ENCODE measurements around the gene NANOS1. TPM values are rescaled to one million over a fixed set of nuclear protein-coding genes. Genes with fewer than 3 reads are reported as not detected.

The NANOS1 gene
- total RNA-seq, 4 donors from 2014 or later = 2.3 to 2.9 (median 2.7) TPM

- peaks cover 16% of the 10 kb centered on the region for H3K4me1 ChIP-seq
- no peak overlapping the region for H3K27ac ChIP-seq
- 38% methylated on average over 4 of the region's 4 CpGs for WGBS
These were observed 22.3 kb upstream of the NANOS1 start for GRCh38 chr10:119007211-119007574.

DNA sequence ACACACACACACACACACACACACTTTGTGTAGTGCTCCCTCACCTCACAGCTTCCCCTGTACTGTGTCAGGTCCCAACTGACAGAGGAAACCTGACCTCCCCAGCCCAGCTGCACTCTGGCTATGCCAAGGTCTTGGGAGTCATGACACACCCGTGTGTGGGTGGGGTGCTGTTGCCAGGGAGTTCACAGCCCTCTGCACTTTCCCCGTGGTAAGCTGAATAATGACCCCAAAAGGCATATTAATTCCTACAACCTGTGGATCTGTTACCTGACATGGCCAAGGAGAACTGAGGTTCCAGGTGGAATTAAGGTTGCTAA is 8.9 kb upstream of the NANOS1 start:
- Histone ChIP-seq H3K27ac (no peak overlapping the region), H3K9me3 (no peaks in the 10 kb centered on the region), H3K36me3 (no peaks in the 10 kb centered on the region), H3K4me1 (peaks cover 23% of the 10 kb centered on the region), H3K4me3 (no peak overlapping the region), H3K27me3 (no peaks in the 10 kb centered on the region)
- WGBS = 28% methylated on average over 2 of the region's 2 CpGs
- DNase-seq (ENCODE audit: low spot score in 2 of 2) = no peak
- no peak for TF ChIP-seq EP300 (IDR thresholded peaks at IDR 0.05)
- no peak for TF ChIP-seq POLR2A (IDR thresholded peaks at IDR 0.05)
- TF ChIP-seq, protein P1, sequence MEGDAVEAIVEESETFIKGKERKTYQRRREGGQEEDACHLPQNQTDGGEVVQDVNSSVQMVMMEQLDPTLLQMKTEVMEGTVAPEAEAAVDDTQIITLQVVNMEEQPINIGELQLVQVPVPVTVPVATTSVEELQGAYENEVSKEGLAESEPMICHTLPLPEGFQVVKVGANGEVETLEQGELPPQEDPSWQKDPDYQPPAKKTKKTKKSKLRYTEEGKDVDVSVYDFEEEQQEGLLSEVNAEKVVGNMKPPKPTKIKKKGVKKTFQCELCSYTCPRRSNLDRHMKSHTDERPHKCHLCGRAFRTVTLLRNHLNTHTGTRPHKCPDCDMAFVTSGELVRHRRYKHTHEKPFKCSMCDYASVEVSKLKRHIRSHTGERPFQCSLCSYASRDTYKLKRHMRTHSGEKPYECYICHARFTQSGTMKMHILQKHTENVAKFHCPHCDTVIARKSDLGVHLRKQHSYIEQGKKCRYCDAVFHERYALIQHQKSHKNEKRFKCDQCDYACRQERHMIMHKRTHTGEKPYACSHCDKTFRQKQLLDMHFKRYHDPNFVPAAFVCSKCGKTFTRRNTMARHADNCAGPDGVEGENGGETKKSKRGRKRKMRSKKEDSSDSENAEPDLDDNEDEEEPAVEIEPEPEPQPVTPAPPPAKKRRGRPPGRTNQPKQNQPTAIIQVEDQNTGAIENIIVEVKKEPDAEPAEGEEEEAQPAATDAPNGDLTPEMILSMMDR (IDR thresholded peaks at IDR 0.05) = no peak
- no peak for TF ChIP-seq POLR2AphosphoS5 (IDR thresholded peaks at IDR 0.05)

More at GRCh38 chr10:119007211-119007574, 22.3 kb upstream of the NANOS1 start:
- DNase-seq (ENCODE audit: low spot score in 2 of 2) = no peak
- peaks cover 4% of the 10 kb centered on the region for H3K27me3 ChIP-seq
- H3K36me3 ChIP-seq = no peaks in the 10 kb centered on the region
- TF ChIP-seq POLR2A (IDR thresholded peaks at IDR 0.05) = no peak
- no peak for TF ChIP-seq POLR2AphosphoS5 (IDR thresholded peaks at IDR 0.05)
- TF ChIP-seq EP300 (IDR thresholded peaks at IDR 0.05) = no peak
- TF ChIP-seq, protein P1 (IDR thresholded peaks at IDR 0.05) = no peak
- H3K9me3 ChIP-seq = no peaks in the 10 kb centered on the region
- H3K4me3 ChIP-seq = no peak overlapping the region

DNA sequence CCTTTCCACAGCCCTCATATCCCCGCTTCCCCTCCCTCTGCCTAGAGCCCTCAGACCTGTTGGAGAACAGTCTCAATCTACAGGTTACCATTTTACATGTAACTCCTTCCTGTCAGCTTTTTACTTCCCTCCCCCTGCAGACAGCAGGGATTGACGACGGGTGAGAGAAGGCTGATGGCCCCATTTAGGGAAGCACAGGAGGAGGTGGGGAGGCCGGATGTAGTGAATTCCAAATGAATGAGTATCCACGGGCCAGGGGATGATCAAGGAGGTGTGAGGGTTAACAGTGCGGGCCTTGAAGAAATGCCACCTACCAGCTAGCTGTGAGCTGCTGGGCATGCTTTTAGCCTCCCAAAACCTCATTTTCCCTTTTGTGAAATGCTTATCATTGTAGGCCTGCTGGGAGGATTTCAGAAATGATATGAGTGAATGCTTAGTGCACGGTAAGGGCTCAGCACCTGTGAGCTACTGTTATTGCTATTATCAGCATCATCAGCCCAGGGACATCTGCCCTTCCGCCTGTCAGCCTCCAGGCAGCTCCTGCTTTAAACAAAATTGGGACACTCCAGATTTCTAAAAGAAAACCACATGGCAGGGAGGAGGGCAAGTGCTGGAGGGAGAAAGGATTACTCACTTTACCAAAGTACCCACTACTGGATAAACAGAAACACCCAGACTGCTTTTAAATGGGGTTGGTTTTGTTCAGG is 6.5 kb upstream of the NANOS1 start:
- H3K27me3 ChIP-seq = no peaks in the 10 kb centered on the region
- TF ChIP-seq, protein P1 (IDR thresholded peaks at IDR 0.05) = no peak
- TF ChIP-seq POLR2A (IDR thresholded peaks at IDR 0.05) = no peak
- no peak for TF ChIP-seq POLR2AphosphoS5 (IDR thresholded peaks at IDR 0.05)
- TF ChIP-seq EP300 (IDR thresholded peaks at IDR 0.05) = no peak
- no peak overlapping the region for H3K27ac ChIP-seq
- peaks cover 27% of the 10 kb centered on the region for H3K4me1 ChIP-seq
- DNase-seq (ENCODE audit: low spot score in 2 of 2) = no peak
- no peaks in the 10 kb centered on the region for H3K36me3 ChIP-seq
- 65% methylated on average over 8 of the region's 8 CpGs for WGBS
- H3K9me3 ChIP-seq = no peaks in the 10 kb centered on the region
- H3K4me3 ChIP-seq = no peak overlapping the region

GRCh38 chr10:119023553-119023868 is 6.0 kb upstream of the NANOS1 start:
- Histone ChIP-seq H3K27ac (peak overlapping the region; percentile 14), H3K27me3 (no peaks in the 10 kb centered on the region), H3K4me3 (no peak overlapping the region), H3K36me3 (no peaks in the 10 kb centered on the region), H3K4me1 (peaks cover 27% of the 10 kb centered on the region), H3K9me3 (no peaks in the 10 kb centered on the region)
- WGBS = 63% methylated on average over 8 of the region's 8 CpGs
- no peak for DNase-seq (ENCODE audit: low spot score in 2 of 2)
- TF ChIP-seq EP300 (IDR thresholded peaks at IDR 0.05) (no peak), POLR2AphosphoS5 (IDR thresholded peaks at IDR 0.05) (no peak), POLR2A (IDR thresholded peaks at IDR 0.05) (no peak)
- TF ChIP-seq, protein P1 (IDR thresholded peaks at IDR 0.05) = no peak

DNA sequence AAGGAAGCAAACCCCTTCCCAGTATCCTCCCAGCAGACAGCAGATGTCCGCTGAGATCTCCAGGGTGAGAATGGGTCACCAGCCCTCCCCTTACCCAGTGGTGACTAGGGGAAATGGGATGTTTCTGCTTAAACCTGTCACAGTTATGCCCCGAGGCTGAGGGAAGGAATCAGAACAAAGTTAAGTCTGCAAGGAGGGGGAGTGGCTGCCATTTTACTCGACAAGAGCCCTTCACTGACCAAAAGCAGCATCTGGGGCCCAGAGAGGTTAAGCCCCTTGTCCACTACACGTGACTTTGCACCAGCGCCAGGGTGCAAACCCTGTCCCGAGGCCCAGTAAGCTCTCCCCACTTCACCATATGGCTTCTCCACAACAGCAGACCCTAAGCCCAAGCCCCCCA is 4.6 kb upstream of the NANOS1 start:
- no peaks in the 10 kb centered on the region for H3K9me3 ChIP-seq
- DNase-seq (ENCODE audit: low spot score in 2 of 2) = no peak

More for the DNA sequence above, 4.6 kb upstream of the NANOS1 start:
- Histone ChIP-seq H3K4me3 (no peak overlapping the region), H3K27ac (peak overlapping the region; percentile 5), H3K4me1 (peaks cover 32% of the 10 kb centered on the region), H3K27me3 (no peaks in the 10 kb centered on the region), H3K36me3 (no peaks in the 10 kb centered on the region)
- TF ChIP-seq EP300 (IDR thresholded peaks at IDR 0.05) (no peak), POLR2A (IDR thresholded peaks at IDR 0.05) (no peak), POLR2AphosphoS5 (IDR thresholded peaks at IDR 0.05) (no peak)
- TF ChIP-seq, protein P1 (IDR thresholded peaks at IDR 0.05) = no peak
- WGBS = 68% methylated on average over 4 of the region's 6 CpGs

All from suprapubic skin (tissue), 4 donors.